PC-3 (cell line): ENCODE measurements around the gene SLC13A2.

ENCODE experiments used
- EZH2 ChIP-seq: fragments of 300-600 bp; sonication (generic); IDR thresholded peaks from one replicate; pipeline ENCODE4 v1.6.1; 2017; ENCODE audit warnings: antibody characterized with exemption, mild to moderate bottlenecking, low read length; ENCODE audit not compliant: unreplicated experiment
- TF ChIP-seq, protein P1 (sequence below): fragments of 300-600 bp; sonication (generic); conservative IDR thresholded peaks from 2 replicates; pipeline ENCODE4 v1.5.1; 2017; ENCODE audit warnings: antibody characterized with exemption, low read depth, mild to moderate bottlenecking, low read length

DNA sequence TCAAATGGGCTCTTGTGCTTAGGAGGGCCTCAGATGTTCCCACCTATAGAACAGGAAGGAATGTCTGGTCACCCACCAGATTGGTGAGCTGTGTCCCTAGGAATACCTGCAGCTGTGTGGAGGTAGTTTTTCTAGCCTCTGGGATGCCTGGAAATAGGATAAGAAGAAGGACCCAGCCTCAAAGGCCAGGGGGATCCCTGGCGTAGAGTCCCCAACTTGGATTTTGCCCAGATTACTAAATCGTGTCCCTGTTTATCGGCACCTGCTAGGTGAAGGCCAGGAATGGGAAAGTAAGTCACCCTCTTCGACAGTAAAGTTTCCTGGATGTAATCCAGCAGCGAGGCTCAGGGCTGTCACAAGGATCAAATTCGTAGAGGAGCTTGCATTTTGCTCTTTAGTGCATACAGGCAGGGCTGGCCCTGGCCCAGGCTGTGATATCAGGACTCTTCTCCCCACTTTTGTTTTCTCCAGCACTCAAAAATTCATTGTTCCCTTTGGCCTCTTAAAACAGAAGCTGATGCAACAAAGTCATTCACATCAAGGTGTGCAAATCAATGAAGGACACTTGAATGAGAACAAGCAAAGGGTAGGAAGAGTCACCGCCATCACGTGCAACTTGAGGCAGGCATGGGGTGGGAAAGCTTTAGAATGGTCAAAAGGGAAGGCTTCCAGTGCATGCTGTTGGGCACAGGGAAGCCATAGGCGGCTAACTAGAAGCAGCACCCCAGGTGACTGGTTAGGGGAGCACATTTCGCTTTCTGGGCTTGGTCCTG is 7.5 kb downstream of the SLC13A2 start:
- no peak for TF ChIP-seq EZH2
- TF ChIP-seq, protein P1, sequence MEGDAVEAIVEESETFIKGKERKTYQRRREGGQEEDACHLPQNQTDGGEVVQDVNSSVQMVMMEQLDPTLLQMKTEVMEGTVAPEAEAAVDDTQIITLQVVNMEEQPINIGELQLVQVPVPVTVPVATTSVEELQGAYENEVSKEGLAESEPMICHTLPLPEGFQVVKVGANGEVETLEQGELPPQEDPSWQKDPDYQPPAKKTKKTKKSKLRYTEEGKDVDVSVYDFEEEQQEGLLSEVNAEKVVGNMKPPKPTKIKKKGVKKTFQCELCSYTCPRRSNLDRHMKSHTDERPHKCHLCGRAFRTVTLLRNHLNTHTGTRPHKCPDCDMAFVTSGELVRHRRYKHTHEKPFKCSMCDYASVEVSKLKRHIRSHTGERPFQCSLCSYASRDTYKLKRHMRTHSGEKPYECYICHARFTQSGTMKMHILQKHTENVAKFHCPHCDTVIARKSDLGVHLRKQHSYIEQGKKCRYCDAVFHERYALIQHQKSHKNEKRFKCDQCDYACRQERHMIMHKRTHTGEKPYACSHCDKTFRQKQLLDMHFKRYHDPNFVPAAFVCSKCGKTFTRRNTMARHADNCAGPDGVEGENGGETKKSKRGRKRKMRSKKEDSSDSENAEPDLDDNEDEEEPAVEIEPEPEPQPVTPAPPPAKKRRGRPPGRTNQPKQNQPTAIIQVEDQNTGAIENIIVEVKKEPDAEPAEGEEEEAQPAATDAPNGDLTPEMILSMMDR, result no peak
